COLO668 (cell line): ENCODE measurements around the gene SEMA3F.

Experiments
- DNase-seq: peaks from one replicate; lab custom pipeline; 2025; ENCODE audit not compliant: unreplicated experiment; lab: John Stamatoyannopoulos, UW

Gene SEMA3F

DNA sequence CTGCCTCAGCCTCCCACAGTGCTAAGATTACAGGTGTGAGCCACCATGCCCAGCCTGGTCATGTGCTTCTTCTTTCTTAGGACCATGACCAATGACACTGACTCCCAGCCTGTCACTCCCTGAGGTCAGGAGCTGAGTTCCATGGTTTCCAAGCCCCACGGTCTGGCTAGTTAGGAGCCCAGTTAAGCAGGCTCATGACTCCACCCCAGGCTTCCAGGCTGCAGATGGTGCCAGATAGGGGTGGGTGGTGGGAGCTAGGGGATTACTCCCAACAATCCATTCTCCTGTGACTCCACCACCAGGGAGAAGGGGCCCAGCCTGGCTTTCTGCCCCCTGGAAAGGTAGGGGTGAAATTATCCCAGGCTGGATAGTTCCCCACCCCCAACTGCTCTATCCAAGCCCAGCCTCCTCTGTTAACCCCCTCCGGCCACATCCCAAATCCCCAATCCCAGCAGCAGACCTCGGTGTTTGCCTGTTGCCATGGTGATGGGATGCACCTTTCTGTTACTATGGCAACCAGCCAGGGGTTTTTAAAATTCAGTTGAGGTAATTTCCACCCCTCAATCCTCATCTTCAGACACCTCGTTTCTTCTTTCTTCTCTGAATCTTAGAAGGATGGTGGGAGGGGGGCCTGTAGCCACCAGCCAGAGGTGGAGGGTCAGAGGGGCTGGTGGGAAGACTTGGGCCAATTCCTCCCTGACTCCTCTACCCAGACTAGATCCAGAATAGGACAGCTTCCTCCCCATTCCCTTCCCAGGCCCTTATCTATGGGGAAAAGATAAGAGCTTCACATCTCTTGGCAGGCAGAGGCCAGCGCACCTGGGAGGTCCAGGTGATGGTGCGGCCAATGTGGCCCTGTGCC lies 22.5 kb upstream of the SEMA3F start:
- DNase-seq, result no peak

DNA sequence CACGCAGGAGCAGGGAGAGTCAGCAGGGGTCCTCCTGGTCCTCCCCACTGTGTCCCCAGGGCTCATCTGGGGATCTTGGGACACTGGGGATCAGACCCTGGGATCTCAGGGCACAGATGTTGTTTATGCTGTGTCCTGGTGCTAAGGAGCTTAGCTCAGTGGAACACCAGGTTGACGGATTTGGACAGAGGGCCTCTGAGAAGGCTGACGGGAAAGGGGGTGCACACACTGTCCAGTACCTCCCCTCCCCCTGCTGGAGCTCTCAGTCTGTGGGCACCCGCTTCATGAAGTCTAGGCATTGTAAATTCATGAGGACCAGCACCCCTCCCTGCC lies 21.9 kb upstream of the SEMA3F start:
- DNase-seq, result no peak

DNA sequence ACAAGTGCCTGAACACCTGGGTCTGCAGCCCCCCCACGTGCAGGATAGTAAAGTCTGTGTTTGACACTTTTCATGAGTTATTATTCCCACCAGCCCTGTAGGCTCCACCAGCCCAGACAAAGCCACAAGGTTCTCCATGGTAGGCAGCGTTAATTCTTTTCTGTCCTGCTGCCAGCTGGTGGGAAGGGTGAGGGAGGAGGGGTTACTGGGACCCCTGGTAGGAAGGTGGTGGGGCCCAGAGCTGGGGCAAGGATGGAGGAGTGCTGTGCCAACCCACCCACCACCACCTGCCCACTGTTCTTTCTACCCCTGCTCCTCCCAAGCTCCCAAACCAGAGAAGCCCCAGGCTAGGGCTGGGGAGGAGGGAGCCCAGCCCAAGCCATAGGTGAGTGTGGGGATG lies 20.8 kb upstream of the SEMA3F start:
- DNase-seq, result no peak

DNA sequence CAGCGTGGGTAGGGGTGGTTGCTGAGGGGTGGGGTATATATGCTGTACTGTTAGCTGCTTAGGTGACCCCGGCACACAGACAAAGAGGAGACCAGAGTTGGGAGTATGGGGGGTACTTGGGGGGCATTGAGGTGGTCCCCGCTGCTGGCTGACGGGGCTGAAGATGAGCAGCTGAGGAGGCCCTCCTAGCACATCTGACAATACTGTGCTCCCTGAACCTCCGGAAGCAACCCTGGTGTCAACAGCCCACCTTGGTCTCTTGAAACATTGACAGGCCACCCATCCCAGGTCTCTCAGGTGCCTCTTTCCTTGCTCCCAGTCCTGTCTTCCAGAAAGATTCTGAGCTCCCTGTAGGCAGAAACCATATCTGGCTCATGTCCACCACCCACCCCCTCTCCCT lies 19.2 kb upstream of the SEMA3F start:
- DNase-seq, result no peak

DNA sequence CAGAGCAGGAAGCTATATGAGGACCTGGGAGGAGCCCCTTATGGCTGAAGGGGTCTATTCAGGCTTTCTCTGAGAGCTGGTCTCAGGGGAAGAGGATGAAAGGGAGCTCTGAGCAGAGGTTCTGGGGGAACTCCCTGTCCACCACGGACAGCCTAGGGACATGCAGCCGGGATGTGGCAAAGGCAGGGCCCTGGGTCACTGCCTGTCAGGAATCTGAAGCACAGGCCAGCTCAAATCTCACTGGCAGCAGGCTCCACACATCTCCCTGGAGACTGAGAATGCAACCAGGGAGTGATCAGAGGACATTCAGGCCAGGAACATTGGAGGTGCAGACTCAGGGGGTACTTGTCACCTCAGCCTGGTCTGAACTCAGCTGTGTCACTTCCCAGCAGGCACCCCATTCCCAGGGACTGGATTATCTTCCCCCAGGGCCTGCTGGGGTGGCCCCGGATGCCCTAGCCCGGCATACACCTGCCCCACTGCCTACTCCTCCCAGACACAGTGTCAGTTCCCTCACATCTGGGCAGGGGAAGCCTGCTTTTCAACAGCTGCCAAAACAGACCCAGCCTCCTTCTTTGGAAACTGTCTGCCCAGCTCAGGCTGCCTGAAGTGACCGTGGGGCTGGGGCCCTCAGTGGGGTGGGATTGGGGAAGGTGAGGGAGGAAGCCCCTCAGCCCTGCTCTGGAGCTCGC lies 18.3 kb upstream of the SEMA3F start:
- no peak for DNase-seq

DNA sequence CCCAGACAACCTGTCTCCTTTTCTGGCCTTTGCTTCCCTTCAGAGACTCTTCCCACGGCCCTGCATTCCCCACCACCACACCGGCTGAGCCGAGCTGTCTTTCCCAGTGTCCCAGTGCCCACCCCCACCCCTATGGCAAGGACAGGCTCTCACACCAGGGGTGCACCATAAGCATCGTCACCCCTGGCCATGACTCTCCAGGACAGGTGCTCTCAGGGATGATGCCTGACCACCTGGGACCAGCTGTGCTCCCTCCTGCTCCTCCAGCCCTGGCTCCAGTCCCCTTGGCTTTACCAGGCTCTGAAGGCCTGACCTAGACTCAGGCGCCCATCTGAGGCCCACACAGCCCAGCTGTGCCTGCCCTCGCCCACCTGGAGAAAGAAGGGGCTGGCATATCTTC lies 17.6 kb upstream of the SEMA3F start:
- no peak for DNase-seq

DNA sequence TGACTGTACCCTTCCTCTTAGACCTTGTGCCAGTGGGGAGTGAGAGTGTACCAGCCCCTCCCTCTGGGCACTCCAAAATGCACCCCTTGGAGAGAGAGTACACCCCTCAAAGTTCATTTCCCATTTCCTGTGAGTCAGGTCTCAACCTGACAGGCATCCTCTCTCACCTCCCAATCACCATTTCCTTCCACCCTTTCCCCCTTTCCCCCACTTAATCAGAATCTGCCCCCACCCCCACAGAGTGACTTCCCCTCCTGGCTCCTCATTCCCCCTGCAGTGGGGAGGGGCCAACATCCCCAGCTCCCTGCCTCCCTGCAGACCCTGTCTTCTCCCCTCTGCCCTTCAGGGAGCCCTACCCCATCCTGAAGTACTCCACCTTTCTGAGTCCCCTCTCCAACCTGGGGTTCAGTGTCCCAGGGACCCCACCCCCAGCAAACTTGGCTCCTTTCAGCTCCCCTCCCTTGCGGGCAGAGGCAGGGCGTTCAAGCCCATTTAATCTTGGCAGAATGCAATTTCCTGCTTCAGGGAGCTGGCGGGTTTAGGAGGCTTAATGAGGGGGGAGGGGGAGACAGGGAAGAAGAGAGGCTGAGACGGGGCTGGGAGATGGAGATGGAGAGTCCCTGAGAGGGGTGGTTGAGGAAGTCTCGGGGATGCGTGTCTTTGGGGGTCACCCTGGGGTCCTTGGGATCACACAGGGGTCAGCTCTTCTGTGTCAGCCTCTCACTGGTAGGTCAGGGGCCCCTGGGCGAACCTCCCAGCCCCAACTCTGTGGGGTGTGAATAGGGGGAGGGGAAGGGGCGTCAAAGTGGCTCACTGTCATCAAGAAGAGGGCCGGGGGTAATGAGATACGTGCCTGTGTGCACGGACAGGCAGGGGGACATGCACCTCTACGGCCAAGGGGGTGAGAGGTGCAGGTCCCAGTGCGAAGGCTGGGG lies 16.6 kb upstream of the SEMA3F start:
- DNase-seq, result no peak

DNA sequence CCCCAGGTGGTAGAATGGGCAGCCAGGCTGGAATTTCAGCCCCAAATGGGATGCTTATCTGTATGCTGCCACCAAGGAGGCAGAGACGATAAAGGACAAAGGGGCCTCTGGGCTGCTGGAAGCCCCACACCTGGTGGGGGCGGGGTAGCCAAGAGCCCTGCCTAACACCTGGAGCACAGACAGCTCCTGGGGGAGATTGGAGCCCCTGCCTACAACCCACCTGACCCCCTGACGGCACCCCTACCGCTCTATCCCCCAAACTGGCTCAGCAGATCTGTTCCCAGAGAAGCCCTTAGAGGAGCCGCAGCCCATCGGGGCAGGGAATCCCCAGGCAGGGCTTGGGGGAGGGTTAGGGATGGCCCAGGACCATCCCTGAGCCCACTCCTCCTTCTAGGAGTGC lies 15.8 kb upstream of the SEMA3F start:
- no peak for DNase-seq

DNA sequence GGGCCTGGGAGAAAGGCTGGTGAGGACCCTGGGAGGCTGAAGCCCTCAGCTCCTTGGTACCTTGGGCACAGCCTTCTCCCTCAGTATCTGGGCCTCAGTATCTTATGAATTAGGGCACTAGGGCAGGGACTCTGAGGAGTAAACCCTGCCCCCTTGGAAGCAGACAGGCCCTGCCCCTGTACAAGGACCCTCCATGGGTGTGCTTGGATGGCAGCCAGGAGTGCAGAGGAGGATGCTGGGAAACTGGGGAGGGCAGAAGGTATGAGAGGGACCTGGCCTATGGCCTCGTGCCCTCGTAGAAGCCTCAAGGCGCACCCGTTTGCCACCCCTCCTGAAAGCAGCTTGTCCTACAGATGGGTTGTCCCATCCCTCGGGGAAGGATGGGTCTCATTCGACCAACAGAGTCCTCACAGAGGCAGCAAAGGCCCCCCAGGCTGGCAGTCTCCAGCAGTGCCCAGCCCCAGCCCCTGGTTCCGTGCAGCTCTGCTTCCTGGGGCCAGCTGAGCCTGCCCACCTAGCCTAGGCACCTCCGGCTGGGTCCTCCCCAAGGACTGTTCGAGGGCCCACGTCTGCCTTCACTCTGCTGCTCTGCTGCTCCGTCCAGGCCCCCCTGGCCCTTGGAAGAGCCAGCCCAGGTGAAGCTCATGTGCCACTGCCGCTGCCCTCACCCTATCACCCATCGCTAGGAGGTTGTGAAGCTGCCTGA lies 15.3 kb upstream of the SEMA3F start:
- no peak for DNase-seq

DNA sequence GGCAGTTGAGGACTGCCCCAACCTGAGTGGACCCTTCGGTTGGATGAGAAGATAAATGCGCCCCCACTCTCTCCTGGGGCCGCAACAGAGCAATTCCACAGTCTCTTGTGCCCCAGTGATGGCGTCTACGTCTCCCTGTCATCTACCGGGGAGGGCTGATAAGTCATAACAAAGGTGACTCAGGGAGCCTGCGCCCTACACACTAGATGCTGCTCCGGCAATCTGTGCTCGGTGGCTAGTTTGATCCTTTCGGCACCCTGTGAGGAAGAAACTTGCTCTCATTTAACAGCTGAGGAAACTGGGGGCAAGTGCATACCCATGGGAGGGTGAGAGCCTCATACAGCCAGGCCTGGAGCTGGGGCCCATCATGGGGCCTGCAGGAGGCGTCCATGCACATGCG lies 14.1 kb upstream of the SEMA3F start:
- DNase-seq, result no peak

DNA sequence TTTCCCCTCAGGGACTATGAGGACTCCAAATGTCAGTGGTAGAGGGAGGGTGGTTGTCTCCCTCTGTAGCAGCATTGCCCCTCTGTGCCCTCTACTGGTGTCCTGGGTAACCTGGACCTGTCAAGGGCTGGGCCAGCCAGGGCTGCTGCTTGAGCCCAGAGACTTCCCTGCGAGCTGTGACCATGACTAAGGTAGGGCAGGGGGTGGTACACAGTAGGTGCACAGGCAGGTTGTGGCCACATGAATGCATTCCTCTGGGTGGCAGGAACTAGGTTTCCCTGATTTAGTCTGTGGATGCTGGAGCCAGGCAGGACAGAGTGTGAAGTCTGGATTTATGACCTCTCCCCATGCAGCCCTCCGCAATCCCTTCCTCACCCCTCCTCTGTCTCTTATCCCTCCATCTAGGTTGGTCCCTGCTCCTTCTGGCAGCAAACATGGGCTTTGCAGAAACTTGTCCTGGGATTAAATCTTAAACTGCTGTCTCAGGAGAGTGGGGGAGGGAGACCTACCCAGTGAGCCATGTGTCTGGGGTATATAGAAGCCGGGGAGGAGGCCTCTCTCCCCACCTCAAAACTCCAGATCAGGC lies 8.7 kb upstream of the SEMA3F start:
- DNase-seq, result no peak

DNA sequence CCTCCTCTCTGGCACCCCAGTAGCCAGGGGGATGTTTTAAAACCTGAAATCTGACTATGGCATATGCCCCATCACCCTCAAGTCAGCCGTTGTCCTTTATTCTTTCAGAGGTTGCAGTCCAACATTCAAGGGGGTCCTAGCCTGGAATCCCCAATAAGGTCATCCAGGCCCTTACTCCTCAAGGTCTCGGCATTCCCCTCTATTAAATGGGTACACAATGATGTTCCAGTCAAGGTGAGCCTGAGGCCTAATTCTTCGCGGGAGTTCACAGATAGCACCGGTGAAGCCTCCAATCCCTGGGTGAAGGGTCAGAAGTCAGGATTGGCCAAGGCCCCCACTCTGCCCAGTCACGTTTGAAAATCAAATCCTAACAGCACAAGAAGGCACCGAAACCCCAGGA lies 8.1 kb upstream of the SEMA3F start:
- no peak for DNase-seq

DNA sequence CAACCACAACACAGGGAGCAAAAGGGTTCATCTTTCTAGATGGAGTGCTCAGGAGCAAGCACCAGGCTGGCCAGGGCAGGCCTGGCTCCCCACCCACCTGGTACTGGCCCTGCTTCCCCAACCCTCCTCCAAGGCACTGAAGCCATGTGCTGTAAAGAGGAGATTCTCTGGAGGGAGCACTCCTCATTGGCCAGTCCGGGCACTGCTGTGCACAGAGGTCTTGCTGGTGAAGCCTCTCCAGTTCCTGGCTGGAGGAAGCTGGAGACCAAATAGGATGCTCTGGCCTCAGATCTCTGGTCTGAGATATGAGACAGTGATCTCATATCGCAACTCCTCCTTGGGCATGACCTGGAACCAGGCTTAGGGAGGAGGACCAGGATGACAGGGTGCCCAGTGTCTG lies 7.7 kb upstream of the SEMA3F start:
- DNase-seq, result no peak

DNA sequence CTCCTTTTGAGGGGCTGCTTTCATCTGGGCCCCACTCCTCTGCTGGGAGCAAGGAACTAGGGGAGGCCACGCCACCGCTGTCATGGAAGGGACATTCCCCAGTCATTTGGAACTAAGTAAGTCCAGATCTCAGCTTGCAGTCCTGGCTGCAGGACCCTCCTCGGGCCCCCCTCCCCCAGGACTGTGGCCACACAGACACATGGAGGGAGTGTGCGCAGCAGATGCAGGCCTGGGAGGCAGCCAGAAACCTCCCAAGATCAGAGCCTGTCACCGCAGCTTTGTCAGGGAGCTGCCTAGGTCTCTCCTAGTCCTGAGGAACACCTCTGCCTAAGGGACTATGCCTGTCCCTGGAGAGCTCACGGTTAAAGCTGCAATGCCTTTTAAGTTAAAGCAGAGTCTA lies 7.3 kb upstream of the SEMA3F start:
- DNase-seq, result no peak

DNA sequence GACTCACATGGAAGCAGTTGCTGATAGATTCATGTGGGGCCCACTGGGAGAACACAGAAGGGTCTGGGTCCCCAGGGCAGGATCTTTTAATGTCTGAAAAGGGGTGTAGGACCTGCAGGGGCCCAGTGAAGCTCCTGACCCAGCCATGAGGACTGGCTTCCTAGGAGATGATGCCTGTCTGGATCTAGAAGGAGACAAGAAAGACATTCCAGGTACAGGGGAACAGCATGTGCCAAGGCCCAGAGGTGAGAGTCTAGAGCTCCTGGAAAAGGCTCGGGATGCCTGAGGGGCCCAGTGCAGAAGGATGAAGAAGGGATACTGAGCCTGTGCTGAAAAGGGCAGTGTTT lies 4.7 kb upstream of the SEMA3F start:
- DNase-seq, result no peak

DNA sequence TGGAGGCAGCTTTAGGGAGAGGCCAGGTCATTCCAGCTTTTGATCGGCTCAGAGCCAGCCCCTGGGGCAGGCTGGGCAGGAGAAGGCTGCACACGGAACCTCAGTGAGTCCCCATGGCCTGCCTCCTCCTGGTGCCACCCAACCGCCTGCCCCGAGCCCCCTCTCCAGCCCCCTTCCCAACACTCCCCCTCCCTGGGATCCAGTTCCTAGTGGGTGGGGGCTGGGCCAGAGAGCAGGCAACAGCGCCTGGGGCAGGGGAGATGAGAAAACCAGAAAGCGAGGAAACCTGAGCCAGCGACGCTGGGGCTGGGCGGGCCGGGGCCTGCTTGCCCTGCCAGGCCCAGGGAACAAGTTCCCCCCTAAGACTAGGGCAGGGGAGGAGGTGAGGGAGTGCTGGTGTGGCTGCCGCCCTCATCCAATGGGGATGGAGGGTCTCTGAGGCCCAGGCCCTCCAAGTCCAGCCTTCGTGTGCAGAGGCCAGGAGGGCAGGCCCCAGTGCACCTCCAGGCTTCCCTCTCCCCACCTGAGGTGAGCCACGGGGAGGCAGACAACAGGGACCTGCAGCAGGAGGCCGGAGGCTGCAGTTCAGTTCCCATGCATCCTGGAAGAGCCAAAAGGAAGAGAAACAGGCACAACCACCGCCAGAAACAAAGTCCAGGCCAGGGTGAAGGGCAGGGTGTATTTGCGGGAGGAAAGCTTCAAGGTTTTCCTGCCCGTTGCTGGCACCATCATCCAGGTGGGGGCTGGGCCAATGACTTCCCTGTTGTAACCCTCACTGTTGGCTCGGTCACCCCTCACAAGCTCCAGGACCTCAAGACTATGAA lies 4.0 kb upstream of the SEMA3F start:
- no peak for DNase-seq

DNA sequence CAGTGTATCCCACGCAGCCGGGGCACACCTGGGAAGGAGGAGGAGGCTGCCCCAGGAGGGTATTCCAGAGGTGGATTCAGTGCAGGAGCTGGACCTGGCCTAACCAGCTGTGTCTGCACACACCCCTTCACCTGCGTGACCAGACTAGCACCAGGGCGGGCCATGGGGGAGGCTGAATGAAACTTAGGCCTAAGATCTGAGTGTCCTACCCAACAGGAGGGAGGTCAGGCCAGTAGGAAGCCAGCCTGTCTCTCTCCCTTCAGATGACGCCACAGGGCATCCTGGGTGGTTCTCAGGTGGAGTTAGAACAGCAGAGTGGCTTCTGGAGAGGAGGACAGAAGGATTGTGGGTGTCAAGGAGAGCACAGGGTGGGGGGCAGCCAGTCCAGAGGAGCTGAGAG lies 3.4 kb upstream of the SEMA3F start:
- no peak for DNase-seq

DNA sequence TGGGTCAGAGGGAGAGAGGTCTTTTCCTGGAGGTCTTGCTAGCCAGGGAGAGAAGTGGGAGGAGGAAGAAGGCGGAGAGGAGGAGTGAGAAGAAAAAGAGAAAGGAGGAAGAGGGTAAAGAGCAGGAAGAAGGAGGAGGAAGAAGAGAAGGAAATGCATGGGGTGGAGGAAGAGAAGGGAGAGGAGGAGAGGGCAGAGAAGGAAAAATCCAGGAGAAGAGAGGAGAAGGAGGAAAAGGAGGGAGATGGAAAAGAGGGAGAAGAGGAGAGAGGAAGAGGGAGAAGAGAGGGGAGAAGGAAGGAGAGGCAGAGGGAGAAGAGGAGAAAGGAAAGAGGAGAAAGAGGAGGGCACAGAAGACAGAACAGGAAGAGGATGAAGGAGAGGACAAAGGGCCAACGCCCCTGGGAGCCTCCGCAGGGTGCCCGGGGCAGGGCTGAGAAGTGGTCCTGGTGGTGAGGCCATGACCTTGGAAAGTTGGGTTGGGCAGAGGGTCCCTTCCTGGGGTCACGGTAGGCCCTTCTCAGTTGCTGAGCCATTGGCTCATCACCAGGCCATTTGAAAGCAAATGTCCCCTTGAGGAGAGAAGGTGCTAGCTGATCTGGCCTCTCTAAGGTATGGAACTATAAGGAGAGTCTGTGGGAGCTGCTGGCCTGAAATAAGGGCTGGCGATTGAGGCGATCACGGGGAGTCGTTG lies 1.2 kb upstream of the SEMA3F start:
- no peak for DNase-seq

DNA sequence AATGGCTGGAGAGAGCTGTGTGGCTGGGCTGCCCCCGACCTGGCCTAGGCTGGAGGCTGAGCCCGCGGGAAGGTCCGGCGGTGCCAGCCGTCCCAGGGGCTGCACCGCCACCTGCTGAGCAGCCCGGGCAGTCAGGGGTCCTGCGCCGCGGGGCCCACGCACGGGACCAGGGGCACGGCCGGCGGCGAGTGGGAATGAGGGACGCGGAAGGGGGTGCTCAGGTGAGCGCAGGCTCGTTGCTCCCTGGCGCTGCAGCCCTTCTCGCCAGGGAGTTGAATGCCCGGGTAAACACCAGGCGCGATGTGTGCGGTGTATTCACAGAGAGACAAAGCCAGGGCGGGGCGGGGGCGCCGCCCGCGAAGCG lies 666 bp upstream of the SEMA3F start:
- no peak for DNase-seq

DNA sequence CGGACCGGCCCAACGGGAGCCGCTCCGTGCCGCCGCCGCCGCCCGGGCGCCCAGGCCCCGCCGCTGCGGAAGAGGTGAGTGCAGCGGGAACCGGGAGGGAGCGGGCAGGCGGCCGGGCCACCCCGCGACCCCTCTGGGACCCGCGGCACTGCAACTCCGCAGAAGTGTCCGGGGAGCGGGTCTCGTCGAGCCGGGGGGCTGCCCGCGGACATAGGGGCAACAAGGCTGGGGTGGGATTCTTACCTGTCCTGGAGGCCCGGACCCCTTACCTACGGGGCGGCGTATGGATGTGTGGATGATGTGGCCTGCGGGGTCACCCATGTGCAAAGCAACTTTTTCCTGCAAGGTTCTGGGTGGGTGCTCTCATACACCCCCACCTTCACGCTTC lies 361 bp downstream of the SEMA3F start:
- no peak for DNase-seq
